Fibroblast of skin of abdomen (primary cell): ENCODE results near the gene OSR1. TPM values are rescaled to one million over a fixed set of nuclear protein-coding genes. Genes with fewer than 3 reads are reported as not detected.
"Not testable (repeated sequence)": the region's sequence is repeated elsewhere in the genome, so short reads cannot be mapped to it uniquely, and the experiment has no call there.

ENCODE experiments used
- DNase-seq: peaks from one replicate; pipeline ENCODE4 v3.0.0-alpha.2; 2013
- polyA plus RNA-seq, 2 experiments: library from polyadenylated mRNA; unstranded; fragments of 120-200 nt; gene quantifications; one replicate each; pipeline ENCODE4 v1.2.1, GENCODE V29; 2013; ENCODE audit not compliant: insufficient read length in 2 of 2

The OSR1 gene
- 4.1 TPM for polyA plus RNA-seq (2013, experiment 1 of 2; ENCODE audit: insufficient read length)
- 4.5 TPM for polyA plus RNA-seq (2013, experiment 2 of 2; ENCODE audit: insufficient read length)

DNA sequence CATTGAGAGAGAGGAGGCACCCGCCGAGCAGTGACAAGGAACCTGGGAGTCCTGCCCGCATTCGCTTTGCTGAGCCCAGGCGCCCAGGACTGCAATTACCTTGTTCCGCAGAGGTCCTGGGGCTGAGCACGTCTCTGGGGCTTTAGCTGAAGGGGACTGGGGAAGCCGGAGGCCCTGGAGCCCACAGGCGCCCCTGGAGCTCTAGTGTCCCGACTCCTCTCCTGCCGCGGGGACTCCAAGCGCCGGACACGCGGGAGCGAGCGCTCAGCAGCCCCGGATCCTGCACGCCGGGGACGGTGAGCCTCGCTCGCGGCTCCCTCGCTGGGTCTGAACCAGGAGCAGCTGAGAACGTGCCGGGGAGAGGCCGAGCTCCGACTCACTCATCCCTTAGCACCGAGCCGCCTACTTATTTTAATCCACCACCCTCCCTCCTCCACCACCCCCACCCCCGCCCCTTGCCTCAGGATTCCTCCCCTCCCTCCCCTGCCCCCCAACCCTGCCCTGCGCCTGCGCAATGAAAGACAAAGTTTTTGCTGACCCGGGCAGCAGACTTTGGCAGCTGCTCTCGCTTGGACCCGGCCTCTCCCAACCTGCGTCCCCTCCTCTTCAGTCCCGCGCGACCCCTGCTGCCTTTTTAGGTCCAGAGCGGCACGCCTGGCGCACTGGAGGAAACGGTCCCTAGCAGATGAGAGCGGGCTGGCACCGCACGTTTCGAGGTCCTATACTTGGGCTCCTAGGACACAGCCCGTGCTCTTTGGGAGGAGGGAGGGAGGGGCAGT lies at the start of gene OSR1:
Gene OSR1, minus strand, starts transcription at position 382 of the 779 bp plus-strand sequence. CDS start 4,818 bp downstream, outside the sequence.
- peak; percentile 81 for DNase-seq

DNA sequence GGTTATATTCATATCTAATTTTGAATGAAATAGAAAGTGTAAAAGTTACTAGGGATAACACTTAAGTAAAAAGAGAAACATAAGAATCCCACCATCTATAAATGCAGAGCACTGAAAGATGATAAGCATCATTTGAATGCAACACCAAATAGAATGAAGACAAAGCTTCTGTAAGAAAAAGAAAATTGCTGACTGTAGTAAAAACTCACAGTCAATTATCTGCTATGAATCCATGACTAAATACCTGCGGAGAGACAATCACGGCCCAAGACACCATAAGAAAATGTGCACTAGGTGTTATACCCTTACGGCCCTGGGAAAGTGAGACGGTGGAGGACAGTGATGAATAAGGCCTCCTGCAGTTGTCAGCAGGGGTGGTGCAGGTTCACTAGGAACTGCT lies 45.4 kb upstream of the OSR1 start:
- DNase-seq = no peak

DNA sequence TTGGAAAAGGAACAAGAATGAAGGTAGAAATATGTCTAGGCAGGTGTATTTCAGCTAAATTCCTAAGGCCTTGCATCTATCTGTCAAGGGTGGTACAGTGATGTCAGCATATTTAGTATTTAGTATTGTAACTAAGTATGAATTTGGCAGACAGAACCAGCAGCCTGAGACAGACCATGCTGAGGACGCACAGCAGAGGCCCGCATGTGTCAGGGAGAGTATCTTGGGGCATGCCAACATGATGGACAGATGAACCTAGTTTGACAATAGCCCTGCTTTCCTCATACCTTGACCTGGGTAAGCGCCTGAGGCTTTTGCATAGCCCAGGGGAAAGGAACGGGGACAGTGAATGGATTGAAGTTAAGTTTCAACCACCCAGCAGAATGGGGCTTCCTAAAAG lies 33.8 kb upstream of the OSR1 start:
- no peak for DNase-seq

DNA sequence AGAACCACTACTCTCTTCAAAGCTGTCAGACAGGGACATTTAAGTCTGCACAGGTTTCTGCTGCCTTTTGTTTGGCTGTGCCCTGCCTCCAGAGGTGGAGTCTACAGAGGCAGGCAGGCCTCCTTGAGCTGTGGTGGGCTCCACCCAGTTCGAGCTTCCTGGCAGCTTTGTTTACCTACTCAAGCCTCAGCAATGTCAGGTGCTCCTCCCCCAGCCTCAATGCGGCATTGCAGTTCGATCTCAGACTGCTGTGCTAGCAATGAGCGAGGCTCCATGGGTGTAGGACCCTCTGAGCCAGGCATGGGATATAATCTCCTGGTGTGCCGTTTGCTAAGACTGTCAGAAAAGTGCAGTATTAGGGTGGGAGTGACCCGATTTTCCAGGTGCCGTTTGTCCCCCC lies 31.0 kb upstream of the OSR1 start:
- not testable (repeated sequence) for DNase-seq

DNA sequence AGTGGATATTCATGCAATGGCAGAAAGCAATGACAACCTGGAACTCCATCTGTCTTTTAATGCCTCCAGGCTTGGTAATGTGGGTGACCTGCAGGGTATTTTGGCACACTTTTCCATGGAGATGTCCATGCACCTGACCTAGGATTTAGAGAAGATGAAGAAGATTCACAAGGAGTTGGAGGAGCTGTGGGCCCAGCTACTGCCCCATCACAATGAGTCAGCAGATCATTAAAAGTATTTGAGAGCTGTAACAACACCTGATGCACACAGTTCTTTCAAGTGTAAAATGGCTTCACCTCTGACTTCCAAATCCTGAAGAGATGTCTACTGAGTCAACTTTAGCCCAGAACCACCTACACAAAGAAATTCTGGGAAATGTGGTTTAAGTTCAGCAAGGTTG lies 22.1 kb upstream of the OSR1 start:
- DNase-seq = no peak

DNA sequence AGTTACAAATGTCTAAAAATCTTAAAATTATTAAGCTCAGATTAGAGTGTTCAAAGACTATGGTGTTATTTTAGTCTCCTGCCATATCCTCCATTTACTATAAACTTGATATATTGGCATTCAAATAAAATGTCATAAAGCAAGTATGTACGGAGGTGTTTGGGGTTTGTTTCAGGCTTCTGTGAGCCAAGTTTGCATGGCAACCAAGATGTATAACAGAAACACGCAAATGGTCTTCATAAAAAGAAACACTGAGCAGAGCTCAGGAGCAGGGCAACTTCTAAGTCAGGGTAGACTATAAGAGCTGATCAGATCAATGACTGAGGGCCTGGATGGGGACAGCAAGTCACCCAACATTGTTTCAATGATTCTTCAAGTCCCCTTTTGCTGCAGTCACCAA lies 20.5 kb upstream of the OSR1 start:
- DNase-seq = no peak

DNA sequence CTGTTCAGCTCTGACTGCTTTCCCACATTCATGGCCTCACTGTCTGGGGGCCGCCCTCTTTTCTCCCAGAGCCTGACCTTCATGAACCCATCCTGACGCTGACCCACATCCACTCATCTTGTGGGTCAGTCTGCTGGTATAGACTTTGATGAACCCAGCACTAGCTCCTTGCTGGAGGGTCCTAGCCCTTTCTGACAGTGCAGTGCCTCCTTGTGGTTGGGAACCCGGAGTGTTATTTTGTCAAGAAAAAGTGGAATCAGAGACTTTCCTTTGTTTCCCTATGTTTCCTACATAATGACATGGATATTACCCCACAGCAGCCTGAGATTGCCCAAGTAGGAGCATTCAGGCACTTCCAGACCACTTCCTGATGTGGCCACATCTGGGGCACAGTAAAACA lies 19.3 kb upstream of the OSR1 start:
- DNase-seq = no peak

DNA sequence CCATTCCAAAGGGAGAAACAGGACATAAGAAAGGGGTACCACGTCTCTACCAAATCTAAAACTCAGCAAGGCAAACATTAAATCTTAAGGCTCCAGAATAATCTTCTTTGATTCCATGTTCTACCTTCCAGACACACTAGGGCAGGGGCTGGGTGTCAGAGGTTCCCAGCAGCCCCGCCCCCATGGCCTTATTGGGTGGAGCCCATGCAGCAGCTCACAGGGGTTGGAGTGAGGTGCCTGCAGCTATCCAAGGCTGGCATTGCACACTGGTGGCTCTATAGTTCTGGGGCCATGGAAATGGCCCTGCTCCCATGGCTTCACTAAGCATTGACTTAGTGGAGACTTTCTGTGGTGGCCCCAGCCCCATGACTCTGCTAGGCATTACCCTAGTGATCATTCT lies 14.9 kb upstream of the OSR1 start:
- no peak for DNase-seq

DNA sequence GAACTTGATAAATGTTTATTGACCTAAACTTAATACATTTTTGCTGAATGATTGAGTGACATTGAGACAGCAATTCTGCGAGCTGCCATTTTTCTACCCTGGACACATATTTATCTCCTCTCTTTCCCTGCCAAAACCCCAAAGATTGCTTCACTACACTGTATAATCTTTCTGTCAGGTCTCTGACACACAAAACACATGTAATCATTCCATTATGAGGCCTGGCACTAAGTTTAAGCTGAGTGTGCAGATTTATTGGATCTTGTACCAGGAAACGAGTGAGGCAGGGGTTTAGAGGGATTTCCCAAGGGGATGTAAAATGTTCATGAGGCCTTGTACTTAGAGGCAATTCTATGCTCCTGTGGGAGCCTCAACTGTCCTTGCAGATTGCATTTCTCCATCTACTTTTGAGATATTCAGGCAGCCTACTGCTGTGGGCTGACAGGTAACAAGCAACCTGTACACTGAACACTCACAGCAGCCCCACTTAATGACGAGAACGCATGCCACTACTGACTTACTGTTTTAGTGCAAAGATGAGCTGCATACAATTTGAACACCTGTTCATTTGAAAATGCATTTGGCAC lies 13.7 kb upstream of the OSR1 start:
- DNase-seq = peak; percentile 38

DNA sequence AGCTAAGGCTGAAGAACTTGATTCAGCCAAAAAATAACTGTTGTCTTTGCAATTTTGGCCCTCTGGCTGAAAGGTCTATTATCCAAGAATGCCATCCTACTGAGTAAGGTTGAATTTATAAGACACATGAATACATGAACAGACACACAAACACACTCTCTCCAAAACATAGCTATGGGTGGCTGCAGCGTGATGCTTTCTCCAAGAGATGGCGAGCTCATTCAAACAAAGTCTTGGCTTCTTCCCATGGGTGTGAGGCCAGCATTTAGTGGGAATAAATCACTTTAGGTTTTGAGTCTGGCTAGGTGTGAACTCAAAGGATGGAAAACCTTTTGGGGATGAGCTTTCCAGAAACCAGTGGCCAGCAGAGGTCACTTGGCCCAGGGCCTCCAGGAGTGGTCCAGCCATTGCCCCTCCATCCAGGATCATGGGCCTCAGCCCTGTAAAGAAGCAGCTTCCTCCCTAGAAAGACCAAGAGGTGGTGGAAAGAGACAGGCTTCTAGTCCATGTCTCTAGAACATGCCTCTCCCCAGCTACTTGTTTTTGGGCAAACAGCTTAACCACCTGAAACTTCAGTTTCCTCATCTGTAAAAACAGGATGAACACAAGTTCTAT lies 11.0 kb upstream of the OSR1 start:
- peak; percentile 64 for DNase-seq

DNA sequence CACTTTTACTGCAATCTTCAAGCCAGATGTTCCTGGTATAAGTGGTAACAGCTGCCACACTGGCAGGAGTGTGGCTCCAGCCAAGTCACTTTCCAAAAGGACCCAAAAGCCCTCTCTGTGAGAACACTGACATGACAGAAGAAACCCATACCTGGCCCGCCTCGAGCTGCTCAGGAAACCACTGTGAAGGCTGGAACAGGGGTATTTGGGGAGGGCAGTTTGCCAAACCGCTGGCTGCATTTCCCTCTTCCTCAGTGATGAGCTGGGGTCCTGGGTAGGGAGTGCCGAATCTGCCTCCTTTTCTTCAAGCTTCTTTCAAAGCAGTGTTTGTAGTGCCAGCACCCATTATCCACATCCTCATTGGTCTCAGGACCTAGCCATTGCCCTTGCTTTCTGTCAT lies 10.3 kb upstream of the OSR1 start:
- DNase-seq = no peak

DNA sequence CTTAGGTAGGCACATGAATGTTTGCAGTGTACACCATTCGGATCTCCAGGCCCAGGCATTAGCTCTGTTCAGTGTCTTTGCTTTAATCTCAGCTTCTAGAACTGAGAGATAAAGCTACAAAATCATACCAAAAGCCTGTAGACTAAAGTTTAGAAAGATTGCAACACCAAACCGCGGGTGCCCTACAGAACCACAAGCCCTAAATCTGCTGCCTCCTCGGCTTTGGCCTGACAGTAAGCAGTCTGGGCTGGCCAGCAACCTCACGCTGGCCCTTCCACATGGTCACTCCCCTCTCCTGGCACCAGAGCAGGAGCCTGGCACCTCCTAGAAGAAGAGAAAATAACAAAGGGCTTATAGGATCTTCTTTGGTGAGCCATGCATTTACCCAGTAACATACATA lies 8.9 kb upstream of the OSR1 start:
- DNase-seq = no peak

DNA sequence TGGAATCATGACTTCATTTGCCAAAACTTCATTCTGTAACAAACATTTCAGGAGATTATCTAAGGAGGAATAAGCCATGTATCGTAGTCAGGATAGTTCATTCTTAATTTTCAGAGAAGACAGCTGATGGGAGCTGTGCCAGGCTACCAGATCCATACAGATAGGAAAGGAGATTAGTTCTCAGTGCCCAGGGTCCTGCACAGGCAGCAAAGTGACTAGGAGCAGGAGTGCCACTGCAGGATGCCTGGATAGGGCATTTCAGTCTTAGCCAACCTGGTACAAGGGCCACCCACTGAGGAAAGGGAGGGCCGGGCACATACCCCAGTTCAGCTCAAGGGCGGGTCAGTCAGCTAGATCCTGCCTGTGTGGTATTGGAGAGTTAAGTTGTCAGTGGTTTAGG lies 6.7 kb upstream of the OSR1 start:
- DNase-seq = no peak

DNA sequence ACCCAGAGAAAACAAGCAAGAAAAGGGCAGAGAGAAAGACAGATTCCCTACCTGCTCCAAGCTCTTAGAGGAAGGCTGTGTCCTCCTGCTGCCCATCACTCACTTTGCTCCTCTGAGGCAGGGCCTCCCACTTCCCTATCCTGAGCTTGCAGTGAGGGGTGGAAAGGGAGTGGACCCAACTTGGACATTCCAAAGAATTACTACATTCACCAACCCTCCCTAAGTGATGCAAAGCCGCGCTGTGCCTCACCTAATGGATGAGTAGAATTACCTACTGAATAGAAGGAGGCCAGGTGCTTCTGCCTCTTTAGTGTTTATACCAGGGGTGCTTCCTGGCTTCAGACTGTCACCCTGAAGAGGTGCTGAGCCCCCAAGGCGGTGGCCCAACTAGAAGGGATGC lies 5.6 kb upstream of the OSR1 start:
- DNase-seq = no peak

DNA sequence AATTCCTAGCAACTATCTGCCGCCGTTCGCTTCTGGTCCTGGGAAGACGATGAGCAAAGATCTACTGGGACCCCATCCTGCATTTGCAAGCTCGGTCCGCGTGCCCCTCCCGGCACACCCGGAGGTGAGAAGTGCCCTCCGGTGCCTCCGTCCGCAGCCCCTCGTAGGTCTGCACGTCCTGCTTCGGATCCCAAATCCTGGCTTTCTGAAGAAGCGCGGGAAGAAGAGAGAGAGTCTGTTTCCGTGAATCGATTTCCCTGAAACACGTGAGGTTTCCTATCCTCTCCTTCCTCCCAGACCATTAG lies 5.0 kb upstream of the OSR1 start:
- no peak for DNase-seq

DNA sequence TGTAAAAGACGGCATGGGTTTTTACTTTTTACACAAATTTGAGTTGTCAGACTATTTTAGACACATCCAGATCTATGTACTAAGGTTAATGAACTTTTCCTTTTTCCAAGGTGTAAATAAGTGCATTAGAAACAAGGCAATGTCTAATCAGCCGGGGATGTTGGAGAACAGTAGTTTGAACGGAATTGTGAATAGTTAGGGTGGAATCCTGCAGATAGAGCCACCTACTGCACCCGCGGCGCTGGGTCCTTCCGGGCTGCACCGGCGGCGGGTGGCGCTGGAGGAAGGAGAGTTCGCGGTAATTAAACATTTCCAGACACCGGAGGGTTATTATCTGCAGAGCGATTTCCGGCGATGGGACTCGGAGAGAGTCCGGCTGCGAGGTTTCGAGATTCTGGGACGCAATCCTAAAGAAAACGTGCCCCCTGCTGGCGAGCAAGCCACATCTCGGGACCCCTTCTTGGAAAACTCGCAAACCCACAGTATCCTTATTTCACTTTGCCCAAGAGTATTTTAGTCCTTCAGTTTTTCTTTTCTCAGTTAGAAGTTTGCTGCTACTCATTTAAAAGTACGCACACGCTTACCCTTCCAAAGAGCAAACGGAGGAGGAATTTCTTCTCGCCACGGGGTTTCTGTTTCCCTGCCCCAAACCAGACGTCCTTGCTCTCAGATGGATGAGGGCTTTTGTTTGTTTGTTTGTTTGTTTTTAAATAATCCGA lies 4.5 kb upstream of the OSR1 start:
- peak; percentile 86 for DNase-seq

DNA sequence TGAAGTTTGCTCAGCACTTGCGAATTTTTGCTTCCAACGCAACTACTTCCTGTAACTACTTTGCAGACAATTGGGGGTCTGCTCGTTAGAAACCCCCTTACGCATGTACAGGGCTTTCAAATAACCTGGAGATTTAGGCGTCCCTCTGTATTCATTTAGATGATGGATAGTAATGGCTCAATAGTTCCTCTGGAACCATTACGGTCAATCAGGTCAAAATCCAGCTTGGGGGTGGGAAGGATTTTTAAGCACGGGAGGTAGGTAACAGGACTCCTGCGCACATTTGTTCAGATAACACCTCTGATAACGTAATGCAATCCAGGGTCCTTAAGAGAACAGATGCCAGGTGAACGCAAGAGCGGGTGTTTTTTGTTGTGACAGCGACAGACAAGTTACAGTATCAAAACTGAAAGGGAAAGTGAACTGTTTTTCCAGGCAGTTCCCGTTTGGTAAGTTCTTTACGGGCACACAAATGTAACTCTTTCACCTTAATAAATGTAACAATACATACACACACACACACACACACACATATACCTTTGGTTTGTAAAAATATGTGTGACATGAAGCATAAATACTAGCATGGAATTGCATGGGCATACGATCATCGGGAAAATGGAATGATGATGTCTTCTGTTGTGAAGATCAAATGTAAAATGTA lies 3.8 kb upstream of the OSR1 start:
- DNase-seq = no peak

DNA sequence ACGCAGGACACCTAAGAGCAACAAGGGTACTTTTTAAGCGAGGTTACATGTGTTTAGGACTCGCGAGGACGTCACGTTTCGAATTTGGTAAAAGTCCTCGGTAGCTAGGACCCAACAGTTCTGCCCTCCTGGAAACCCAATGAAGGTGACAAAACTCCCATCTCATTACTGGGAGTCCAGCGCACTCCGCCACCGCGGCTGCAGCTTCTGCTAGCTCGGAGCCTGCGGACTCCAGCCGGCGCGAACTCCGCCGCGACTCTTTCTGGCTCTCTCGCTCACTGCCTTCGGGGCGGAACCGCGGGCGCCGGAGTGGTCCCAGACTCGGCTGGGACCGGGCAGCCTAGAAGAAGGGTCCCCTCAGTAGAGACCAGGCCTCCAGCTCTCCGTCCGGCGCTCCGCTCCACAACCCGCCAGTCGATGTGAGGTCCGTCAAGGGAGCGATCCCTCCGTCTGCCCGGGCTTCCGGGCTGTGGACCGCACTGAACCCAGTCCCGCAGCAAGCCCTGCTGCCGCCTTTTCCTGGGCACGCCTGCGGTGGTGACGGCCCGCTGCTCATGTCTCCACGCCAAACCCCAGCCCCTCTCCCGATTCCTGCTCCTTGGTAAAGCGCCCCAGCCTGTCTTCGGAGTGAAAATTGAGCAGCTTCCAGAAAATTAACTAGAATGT lies 3.0 kb upstream of the OSR1 start:
- no peak for DNase-seq

DNA sequence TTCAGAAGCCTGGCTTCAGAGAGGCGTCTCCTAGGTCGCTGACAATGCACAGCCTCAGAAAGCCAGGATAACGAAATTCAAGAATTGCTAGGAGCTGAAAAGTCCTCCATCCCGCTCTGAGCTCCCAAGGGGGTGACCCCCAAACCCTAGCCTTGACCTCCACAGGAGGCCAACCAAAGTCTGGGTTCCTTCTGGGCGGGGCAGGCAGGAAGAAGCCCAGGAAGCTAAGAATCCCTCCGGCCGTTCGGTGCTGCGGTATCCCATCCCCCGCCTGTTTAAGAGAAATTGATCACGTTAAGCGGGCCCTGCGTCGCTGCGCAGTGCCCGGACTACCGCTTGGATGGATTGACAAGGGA lies 2.5 kb upstream of the OSR1 start:
- DNase-seq = no peak

DNA sequence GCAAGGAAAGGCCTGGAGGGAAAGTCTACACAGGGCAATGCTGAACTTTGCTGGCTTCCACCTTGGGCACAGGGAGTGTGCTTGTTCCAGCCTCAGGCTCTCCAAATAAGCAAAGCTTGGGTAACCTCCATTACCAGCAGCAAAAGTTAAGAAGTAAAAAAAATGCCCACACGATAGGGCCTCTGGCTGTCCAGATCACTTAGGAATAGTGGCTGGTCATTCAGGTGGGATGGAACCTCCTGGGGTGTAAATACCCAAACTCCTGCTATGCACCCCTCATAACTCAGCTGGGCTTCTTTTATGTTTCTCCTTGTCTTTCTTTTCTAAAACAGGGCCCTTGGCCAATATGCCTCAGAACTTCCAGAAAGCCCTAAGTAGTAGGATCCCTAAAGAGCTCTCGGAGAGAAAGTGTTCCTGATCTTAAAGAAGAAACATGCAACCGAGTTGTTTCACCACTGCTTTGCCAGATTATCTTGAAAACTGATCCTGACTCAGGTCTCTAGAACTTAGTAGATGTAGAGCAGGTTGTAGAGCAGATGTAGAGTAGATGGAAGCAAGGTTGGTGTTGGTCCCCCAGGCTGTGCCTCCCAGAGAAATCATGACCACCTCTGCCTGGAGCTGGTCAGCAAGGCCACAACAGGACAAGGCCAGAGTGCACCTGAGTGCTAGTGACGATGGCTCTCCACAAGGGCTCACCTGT lies 2.0 kb upstream of the OSR1 start:
- no peak for DNase-seq

DNA sequence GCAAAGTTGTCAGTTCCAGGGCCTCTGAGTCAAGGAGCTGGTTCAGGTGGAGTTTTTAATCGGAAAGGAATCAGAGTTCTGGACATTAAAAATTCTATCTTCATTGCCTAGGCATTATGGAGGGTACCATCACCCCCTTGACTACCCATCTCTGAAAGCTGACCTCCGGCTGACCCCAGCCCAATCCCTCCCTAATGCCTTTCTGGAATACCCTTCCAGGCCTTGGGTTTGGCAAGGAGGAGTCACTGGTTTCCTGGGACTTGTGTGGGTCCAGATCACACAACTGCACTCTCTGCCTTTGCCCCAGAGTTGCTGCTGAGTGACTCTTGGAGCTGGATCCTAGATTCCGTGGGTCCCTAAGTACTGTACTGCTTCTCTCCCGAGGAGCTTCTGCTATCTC lies 1.0 kb upstream of the OSR1 start:
- no peak for DNase-seq

DNA sequence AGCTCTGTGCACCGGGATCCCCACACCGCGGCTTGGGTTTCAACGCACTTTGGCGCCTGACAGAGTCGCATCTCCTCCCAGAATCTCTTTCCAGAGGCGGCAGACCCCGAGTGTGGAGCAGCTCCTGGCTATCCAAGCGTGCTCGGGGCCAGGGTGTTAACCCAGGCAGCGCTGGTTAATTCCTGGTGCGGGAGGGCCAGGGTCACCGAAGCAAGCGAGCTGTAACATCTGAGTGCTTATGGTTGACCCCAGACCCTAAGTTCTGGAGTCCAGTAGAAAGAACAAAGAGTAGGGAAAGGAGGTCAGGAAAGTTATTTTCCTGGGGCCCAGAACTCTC lies 566 bp upstream of the OSR1 start:
- no peak for DNase-seq
